A204.1 (cell line): ENCODE data around the gene ORC2.
A peak's percentile ranks its signal among the peaks of the same experiment; 100 is the strongest.
"Not testable (repeated sequence)": the region's sequence is repeated elsewhere in the genome, so short reads cannot be mapped to it uniquely, and the experiment has no call there.

ENCODE experiments used
- FAIRE-seq: peaks from 2 replicates; lab custom pipeline; 2012; peaks lifted over from hg19 to GRCh38; lab: Jason Lieb, UNC

Gene ORC2

DNA sequence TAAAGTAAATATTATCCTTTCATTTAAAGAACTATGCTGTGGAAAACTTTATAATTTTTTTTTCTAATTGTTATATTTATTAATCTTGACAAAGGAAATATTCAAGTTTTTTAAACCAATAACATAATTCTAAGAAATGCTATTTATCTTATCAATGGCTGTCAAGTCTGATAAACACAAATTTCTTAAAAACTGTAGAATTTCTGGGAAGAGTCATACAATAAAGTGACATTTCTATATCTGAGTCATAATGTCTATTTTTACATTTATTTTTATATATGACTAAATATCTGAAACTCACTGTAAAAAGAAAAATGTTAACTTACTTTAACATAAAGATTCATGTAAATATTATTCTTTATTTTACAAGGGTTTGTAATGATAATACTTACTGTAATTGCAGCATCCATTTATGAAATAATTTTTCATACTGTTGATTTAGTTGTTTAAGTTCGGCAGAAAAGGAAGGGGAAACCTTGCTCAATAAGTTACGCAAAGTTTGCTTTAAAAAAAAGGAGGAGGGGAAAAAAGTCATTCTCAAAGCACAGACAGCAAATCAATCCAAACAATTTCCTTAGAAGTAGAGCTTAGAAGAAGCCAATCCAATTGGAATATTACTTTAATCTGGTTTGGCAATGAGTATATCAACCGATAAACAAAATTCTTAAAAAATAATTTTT lies 32.4 kb downstream of the ORC2 start:
- FAIRE-seq: peak; percentile 78

DNA sequence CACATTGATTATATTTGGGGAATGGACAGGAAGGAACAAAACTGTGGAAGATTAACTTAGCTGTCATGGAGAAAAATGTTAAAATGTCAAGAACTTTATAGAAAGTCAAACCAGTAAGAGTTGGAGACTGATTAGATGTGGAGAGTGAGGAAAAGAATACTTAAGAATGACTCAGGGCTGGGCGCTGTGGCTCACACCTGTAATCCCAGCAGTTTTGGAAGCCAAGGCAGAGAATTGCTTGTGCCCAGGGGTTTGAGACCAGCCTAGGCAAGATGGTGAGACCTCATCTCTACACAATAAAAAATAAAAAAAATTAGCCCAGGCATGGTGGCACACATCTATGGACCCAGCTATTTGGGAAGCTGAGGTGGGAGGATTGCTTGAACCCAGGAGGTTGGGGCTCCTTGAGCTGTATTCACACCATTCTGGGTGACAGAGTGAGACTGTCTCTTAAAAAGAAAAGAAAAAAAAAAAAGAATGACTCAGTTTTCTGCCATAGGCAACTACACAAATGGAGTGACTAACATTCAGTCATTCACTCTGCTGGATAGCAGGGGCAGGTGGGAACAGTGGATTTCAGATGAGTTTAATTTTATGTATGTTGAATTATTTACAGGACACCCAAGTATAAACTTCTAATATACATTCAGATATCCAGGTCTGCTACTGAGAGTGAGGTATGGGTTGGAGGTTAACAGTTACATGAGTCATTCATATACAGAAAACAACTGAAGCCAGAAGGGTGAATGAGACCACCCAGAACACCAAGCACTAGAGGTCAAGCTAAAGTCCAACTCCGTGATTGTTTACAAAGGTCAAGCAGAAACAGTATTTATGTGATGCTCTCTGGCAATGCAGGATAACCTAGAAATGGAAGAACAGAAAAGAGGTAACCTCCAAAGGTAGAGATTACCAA lies 33.9 kb downstream of the ORC2 start:
- FAIRE-seq: no peak

GRCh38 chr2:200922439-200922838 lies 41.0 kb downstream of the ORC2 start:
- FAIRE-seq: no peak

DNA sequence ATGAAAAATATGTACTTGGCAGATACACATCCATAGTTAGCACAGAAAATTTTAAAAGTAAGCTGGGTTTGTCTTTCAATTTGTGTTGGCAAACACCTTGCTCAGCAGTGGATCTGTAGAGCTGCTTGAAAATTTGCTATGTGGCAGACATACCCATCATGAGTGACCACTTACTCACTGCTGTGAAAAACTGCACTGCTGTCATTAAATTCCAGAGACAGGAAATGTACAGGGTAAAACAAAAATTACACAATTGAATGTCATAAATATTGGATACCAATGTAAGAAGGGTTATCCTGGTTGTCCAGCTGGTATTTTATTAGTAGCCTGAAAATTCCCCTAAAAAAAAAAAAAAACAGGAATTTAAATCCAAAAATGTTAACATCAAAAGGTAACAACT lies 49.8 kb downstream of the ORC2 start:
- FAIRE-seq: no peak

- no peak for FAIRE-seq
These were observed 53.5 kb downstream of the ORC2 start for GRCh38 chr2:200909958-200910357.

DNA sequence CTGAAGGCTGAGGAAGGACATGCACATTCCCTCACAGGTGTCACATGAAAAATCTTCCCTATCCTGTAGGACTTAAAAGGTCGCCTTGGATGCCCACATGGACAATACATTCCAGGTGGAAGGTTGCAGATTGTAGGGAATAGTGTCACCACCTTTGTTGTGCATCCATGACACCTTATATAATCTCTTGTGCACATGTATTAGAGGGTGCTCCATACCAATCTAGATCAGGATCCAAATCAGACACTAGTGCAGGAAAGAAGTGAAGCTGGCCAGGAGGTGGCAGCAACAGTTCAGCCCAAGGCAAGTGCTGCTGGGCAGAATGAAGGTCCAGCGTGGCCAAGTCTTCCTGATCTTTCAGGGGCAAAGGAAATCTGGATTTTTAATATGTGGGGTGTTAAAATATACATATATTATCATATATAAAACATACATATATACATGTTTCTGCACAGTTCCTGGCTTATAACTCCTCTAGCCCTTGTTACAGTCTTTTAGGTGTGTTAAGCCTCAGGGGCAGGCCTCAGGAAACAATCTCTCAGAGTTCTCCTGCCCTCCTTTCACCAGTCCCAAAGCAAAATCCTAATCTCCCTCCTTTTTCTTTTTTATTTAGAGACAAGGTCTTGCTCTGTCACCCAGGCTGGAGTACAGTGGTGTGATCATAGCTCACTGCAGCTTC lies 57.7 kb downstream of the ORC2 start:
- peak; percentile 84 for FAIRE-seq

DNA sequence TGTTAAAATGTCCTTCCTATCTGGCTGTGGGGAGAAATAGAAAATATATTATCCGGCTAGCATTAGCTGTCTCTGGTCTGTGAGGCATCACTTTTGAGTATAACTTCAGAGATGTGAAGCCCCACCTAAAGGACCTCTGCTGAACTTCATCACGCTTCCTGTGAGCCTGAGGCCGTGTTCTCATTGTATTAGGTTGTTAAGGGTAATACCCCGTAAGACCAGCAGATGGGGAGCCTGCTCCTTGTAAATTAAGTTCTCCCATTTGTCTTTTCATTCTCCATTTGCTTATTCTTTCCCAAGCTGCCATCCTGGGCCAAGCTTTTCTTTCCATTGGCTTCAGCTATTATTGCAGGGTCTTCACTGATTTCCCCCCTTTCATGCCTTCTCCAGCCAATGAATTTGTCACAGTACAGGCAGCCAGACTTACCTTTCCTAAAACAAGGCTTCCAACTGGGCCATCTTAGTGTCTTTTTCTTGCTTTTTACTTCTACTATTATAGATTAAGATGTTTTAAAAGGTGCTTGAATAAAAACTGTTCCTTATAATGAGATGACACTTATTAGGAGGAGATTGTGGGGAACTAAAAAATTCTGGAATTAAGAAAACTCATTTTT lies 61.9 kb downstream of the ORC2 start:
- FAIRE-seq: peak; percentile 96

GRCh38 chr2:200899482-200899881 lies 64.0 kb downstream of the ORC2 start:
- no peak for FAIRE-seq

GRCh38 chr2:200888704-200889625 lies 74.5 kb downstream of the ORC2 start, which contains the start of the genes NIF3L1 and PPIL3:
Gene NIF3L1, plus strand, starts transcription at chr2:200889371. Its CDS starts 2,573 bp downstream, at chr2:200891944.
Gene PPIL3, minus strand, starts transcription at chr2:200889077. Its CDS starts 1,462 bp downstream, at chr2:200887615.
- FAIRE-seq: peak; percentile 93

- FAIRE-seq: not testable (repeated sequence)
These were observed 81.7 kb downstream of the ORC2 start for GRCh38 chr2:200881715-200882249.

- no peak for FAIRE-seq
These were observed 85.1 kb downstream of the ORC2 start for GRCh38 chr2:200878289-200878880.

DNA sequence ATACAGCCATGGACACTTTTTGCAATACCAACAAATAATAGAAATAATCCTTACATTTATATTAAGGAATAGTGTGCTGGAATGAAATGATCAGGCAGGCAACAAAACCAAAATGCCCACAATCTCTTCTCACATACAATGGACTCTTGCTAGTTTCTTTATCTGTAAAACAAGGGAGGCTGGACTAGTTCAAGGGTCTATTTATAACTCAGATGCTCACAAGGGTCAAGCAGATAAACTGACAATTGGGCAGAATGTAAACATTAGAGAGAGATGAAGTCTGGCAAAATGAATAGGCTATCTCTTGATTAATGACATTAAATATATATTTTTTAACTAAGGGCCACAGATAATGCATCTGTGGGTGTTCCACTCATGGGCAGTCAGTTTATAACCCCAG lies 86.0 kb downstream of the ORC2 start:
- no peak for FAIRE-seq

- FAIRE-seq: no peak
These were observed 89.9 kb downstream of the ORC2 start for GRCh38 chr2:200873560-200873959.

DNA sequence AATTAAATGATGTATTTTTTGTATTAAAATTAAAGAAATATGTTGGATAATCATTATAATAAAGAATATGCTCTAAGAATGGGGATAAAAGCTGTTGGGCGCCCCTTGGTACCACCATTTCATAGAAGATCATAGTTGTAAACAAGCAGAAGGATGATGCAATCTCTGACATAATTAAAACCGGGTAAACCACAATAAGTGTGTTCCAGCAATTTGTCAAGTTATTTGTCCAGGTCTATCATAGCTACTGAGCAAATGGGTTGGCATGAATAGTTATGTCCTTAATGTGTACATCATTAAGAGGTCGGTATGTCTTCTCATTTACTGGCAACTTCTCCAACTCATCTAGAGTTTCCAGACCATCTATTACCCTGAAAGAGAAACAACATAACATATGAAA lies 92.3 kb downstream of the ORC2 start:
- no peak for FAIRE-seq

GRCh38 chr2:200869014-200869413 lies 94.4 kb downstream of the ORC2 start:
- no peak for FAIRE-seq

GRCh38 chr2:200864176-200865034 lies 99.1 kb downstream of the ORC2 start, which contains the start of gene CLK1:
Gene CLK1, minus strand, starts transcription at chr2:200864658. Its CDS starts 2,796 bp downstream, at chr2:200861862.
- no peak for FAIRE-seq

DNA sequence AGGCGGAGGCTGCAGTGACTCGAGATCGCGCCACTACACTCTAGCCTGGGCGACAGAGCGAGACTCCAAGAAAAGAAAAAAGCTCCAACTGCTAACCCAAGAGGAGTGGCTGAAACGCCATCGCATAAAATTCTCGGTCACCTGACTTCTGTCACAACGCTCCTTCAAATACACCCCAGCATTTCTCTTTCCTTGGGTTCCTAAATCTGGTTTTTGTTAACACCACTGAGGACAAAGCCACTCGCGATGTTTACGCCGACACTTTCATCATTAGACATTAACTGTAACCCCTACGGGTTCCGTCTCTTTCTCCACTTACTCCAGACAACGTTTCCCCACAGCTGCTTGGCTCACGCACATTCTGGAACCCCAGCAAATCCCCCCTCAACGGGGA lies 99.7 kb downstream of the ORC2 start:
- FAIRE-seq: no peak

- no peak for FAIRE-seq
These were observed 100.9 kb downstream of the ORC2 start for GRCh38 chr2:200862532-200863000.

GRCh38 chr2:200861617-200862155 lies 101.8 kb downstream of the ORC2 start:
- FAIRE-seq: no peak
